ENCODE measurements around the gene ADAMTS17. TPM values are rescaled to one million over a fixed set of nuclear protein-coding genes. Genes with fewer than 3 reads are reported as not detected.
A peak's percentile ranks its signal among the peaks of the same experiment; 100 is the strongest.

The ADAMTS17 gene
- total RNA-seq, 1 experiment from 2014 or later = 1.8 TPM

DNA sequence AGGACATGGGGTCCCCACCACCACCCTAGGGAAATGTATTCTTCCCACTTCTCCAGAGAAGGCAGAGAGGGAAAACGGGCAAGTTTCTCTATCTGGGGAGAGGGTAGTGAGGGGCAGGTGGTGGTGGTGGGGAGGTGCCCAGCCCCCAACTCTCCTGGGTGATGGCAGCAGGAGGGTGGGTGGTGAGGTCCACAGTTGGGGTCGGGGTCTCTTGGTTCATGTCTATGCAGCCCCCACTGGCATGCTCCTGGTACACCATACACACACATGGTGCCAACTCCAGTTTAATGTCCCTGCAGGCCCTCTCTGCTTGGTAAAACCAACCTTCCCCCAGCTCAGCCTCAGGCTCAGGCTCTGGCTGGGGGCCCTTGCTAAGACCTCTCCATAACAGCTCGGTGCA is 354.1 kb downstream of the ADAMTS17 start:
- DNase-seq (ENCODE audit: low spot score) = no peak
- POLR2A ChIA-PET = no interaction called here
- no peak for TF ChIP-seq CREM (CRISPR knock-in tag; IDR thresholded peaks at IDR 0.05)
- TF ChIP-seq, protein P1, sequence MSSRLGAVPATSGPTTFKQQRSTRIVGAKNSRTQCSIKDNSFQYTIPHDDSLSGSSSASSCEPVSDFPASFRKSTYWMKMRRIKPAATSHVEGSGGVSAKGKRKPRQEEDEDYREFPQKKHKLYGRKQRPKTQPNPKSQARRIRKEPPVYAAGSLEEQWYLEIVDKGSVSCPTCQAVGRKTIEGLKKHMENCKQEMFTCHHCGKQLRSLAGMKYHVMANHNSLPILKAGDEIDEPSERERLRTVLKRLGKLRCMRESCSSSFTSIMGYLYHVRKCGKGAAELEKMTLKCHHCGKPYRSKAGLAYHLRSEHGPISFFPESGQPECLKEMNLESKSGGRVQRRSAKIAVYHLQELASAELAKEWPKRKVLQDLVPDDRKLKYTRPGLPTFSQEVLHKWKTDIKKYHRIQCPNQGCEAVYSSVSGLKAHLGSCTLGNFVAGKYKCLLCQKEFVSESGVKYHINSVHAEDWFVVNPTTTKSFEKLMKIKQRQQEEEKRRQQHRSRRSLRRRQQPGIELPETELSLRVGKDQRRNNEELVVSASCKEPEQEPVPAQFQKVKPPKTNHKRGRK (CRISPR knock-in tag; IDR thresholded peaks at IDR 0.05; ENCODE audit: borderline replicate concordance) = no peak
- TF ChIP-seq FOXP1 (CRISPR knock-in tag; IDR thresholded peaks at IDR 0.05; ENCODE audit: borderline replicate concordance) = no peak
- TF ChIP-seq TP53 (CRISPR knock-in tag; IDR thresholded peaks at IDR 0.05) = no peak
- Mint-ChIP-seq H3K36me3 (peaks cover 8% of the 10 kb centered on the region), H3K9me3 (peaks cover 20% of the 10 kb centered on the region), H3K27me3 (ENCODE audit: low read depth) (no peaks in the 10 kb centered on the region), H3K27ac (no peak overlapping the region), H3K4me1 (peaks cover 25% of the 10 kb centered on the region), H3K4me3 (no peak overlapping the region)
- no peak for ATAC-seq
- CTCF ChIA-PET = no interaction called here

GRCh38 chr15:99987119-99987506 is 354.7 kb downstream of the ADAMTS17 start:
- ChIA-PET CTCF (no interaction called here), POLR2A (no interaction called here)
- Mint-ChIP-seq H3K36me3 (peaks cover 8% of the 10 kb centered on the region), H3K9me3 (peaks cover 20% of the 10 kb centered on the region), H3K27me3 (ENCODE audit: low read depth) (no peaks in the 10 kb centered on the region), H3K4me3 (no peak overlapping the region), H3K27ac (no peak overlapping the region), H3K4me1 (peaks cover 31% of the 10 kb centered on the region)
- ATAC-seq (no peak), DNase-seq (ENCODE audit: low spot score) (no peak)
- TF ChIP-seq E2F4 (CRISPR knock-in tag; IDR thresholded peaks at IDR 0.05; ENCODE audit: borderline replicate concordance, low read depth) (no peak), IRF1 (CRISPR knock-in tag; IDR thresholded peaks at IDR 0.05) (no peak), FOXK1 (CRISPR knock-in tag; IDR thresholded peaks at IDR 0.05) (no peak), E2F5 (CRISPR knock-in tag; IDR thresholded peaks at IDR 0.05) (no peak), PREB (CRISPR knock-in tag; IDR thresholded peaks at IDR 0.05; ENCODE audit: borderline replicate concordance) (no peak)
- TF ChIP-seq, protein P2, sequence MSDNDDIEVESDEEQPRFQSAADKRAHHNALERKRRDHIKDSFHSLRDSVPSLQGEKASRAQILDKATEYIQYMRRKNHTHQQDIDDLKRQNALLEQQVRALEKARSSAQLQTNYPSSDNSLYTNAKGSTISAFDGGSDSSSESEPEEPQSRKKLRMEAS (CRISPR knock-in tag; IDR thresholded peaks at IDR 0.05) = 0 out of 2 replicates have a peak, but pooled peaks have one; percentile 29

DNA sequence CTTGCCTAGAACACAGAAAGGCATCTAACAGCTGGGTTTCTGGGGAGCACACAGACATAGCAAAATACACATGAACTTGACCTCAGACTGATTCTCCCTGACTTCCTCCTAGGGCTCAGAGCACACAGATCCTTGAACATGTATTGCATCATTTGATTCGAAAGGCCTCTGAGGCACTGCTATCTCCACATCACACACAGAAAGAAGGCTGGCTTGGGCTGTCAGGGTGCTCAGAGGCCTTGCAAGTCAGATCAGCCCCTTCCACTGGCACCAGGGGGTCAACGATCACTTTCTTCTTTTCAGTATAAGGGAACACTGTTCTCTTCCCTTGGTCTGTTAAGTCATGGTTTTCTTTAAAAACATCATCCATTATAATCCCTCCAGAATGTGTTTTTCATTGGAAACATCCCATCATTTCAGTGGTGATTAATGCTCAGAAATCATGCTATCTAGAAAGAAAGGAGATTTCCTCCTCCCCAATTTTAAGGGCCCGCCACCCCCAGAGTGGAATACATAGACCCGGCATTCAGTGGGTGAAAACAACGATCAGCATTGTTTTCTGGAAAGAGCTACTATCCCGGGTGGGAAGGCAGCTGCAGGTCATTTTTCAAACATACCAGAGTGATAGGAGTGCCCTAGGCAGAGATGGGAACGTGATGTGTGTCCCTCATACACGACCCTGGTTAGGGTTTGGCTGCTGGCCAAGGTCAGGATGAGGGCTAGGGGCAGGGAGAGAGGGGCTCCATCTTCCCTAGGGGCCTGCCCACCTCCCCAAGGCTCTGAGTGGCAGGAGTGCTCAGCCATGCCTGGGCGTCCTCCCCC is 355.3 kb downstream of the ADAMTS17 start:
- H3K9me3 Mint-ChIP-seq = peaks cover 15% of the 10 kb centered on the region
- H3K27ac Mint-ChIP-seq = no peak overlapping the region
- ChIA-PET POLR2A (no interaction called here), CTCF (no interaction called here)
- no peaks in the 10 kb centered on the region for H3K27me3 Mint-ChIP-seq (ENCODE audit: low read depth)
- ATAC-seq (no peak), DNase-seq (ENCODE audit: low spot score) (no peak)
- H3K4me3 Mint-ChIP-seq = no peak overlapping the region
- TF ChIP-seq CBFB (CRISPR knock-in tag; IDR thresholded peaks at IDR 0.05; ENCODE audit: low read depth) = no peak
- TF ChIP-seq ZNF121 (CRISPR knock-in tag; IDR thresholded peaks at IDR 0.05) = no peak
- TF ChIP-seq ZNF317 (CRISPR knock-in tag; IDR thresholded peaks at IDR 0.05; ENCODE audit: borderline replicate concordance, low read depth) = no peak
- H3K36me3 Mint-ChIP-seq = peaks cover 8% of the 10 kb centered on the region
- H3K4me1 Mint-ChIP-seq = peaks cover 35% of the 10 kb centered on the region
